MCF 10A (cell line): ENCODE measurements around the gene CLEC2L. TPM values are rescaled to one million over a fixed set of nuclear protein-coding genes. Genes with fewer than 3 reads are reported as not detected.
A peak's percentile ranks its signal among the peaks of the same experiment; 100 is the strongest.

Source experiments
- BruUV-seq: library from RNA; stranded (reverse); fragments of 400-500 nt; replicated peaks from 2 replicates; lab custom pipeline; 2021; lab: Mats Ljungman, UMichigan
- CTCF ChIA-PET: fragments of 300-600 bp; sonication (Branson Sonifier 250); formaldehyde crosslinking; extraction: SDS; loops from one replicate; lab custom pipeline; 2021; ENCODE audit warnings: antibody characterized with exemption, inconsistent platforms; lab: Yijun Ruan, JAX
- POLR2A ChIA-PET: fragments of 300-600, 350-650 bp; sonication (Branson Sonifier 250); formaldehyde crosslinking; extraction: SDS; loops from one replicate; lab custom pipeline; 2020; ENCODE audit warnings: antibody characterized with exemption, inconsistent platforms; lab: Yijun Ruan, JAX
- DNase-seq: peaks from one replicate; pipeline ENCODE4 v3.0.0-alpha.2; 2018; ENCODE audit not compliant: unreplicated experiment
- H3K27ac Mint-ChIP-seq: one replicate; pipeline ENCODE4 v1.8.0; 2022; ENCODE audit warnings: mild to moderate bottlenecking, low read depth, mixed read lengths; ENCODE audit not compliant: unreplicated experiment
- H3K27me3 Mint-ChIP-seq: one replicate; pipeline ENCODE4 v1.8.0; 2022; ENCODE audit warnings: mixed read lengths; ENCODE audit not compliant: insufficient read depth, unreplicated experiment
- H3K36me3 Mint-ChIP-seq: one replicate; pipeline ENCODE4 v1.8.0; 2022; ENCODE audit warnings: mild to moderate bottlenecking, moderate library complexity, mixed read lengths; ENCODE audit not compliant: insufficient read depth, unreplicated experiment
- H3K4me1 Mint-ChIP-seq: one replicate; pipeline ENCODE4 v1.8.0; 2022; ENCODE audit warnings: mixed read lengths; ENCODE audit not compliant: insufficient read depth, unreplicated experiment
- H3K4me3 Mint-ChIP-seq: one replicate; pipeline ENCODE4 v1.8.0; 2022; ENCODE audit warnings: mild to moderate bottlenecking, moderate library complexity, mixed read lengths; ENCODE audit not compliant: unreplicated experiment
- H3K9me3 Mint-ChIP-seq: one replicate; pipeline ENCODE4 v1.8.0; 2022; ENCODE audit warnings: mixed read lengths; ENCODE audit not compliant: unreplicated experiment
- intact Hi-C: fragments of 100-400 bp; cut with micrococcal nuclease; formaldehyde crosslinking; loops from 2 replicates; pipeline ENCODE4 v1.14.1; 2022
- total RNA-seq: library from RNA; stranded (reverse); gene quantifications from 2 replicates; pipeline ENCODE4 v1.2.3, GENCODE V29; 2022
- TF ChIP-seq, protein P1 (sequence below): fragments of 200-600 bp; IDR thresholded peaks from one replicate; pipeline ENCODE4 v1.8.0; 2022; ENCODE audit warnings: antibody characterized with exemption, mild to moderate bottlenecking; ENCODE audit not compliant: unreplicated experiment

Gene CLEC2L
- total RNA-seq, 1 experiment from 2014 or later = not detected

GRCh38 chr7:139559364-139560105 is 36.0 kb downstream of the CLEC2L start:
- CTCF ChIA-PET = interaction anchor here (0.7 to 1.0 kb wide), 2 partner anchors 10 to 59 kb away, joined by 3 read pairs; no protein-coding TSS in a partner anchor
- BruUV-seq = no TSS peak

DNA sequence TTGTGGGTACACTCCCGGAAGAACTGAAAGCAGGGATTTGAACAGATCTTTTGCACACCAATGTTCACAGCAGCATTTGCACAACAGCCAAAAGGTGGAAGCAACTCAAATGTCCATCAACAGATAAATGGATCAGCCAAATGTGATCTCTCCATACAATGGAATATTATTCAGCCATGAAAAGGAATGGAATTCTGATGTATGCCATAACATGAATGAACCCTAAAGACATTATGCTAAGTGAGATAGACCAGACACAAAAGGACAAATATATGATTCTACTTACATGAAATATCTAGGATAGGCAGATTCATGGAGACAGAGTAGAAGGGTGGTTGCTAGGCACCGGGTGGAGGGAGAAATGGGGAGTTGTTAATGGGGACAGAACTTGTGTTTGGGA is 36.7 kb downstream of the CLEC2L start:
- no peak for DNase-seq
- ChIA-PET POLR2A (no interaction called here), CTCF (no interaction called here)
- Mint-ChIP-seq H3K27me3 (no peaks in the 10 kb centered on the region), H3K27ac (no peak overlapping the region), H3K4me3 (no peak overlapping the region), H3K9me3 (no peaks in the 10 kb centered on the region), H3K36me3 (peaks cover 19% of the 10 kb centered on the region), H3K4me1 (no peaks in the 10 kb centered on the region)
- TF ChIP-seq, protein P1, sequence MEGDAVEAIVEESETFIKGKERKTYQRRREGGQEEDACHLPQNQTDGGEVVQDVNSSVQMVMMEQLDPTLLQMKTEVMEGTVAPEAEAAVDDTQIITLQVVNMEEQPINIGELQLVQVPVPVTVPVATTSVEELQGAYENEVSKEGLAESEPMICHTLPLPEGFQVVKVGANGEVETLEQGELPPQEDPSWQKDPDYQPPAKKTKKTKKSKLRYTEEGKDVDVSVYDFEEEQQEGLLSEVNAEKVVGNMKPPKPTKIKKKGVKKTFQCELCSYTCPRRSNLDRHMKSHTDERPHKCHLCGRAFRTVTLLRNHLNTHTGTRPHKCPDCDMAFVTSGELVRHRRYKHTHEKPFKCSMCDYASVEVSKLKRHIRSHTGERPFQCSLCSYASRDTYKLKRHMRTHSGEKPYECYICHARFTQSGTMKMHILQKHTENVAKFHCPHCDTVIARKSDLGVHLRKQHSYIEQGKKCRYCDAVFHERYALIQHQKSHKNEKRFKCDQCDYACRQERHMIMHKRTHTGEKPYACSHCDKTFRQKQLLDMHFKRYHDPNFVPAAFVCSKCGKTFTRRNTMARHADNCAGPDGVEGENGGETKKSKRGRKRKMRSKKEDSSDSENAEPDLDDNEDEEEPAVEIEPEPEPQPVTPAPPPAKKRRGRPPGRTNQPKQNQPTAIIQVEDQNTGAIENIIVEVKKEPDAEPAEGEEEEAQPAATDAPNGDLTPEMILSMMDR = no peak
- intact Hi-C loops = no loop called here
- BruUV-seq = no TSS peak

More at GRCh38 chr7:139559364-139560105, 36.0 kb downstream of the CLEC2L start:
- TF ChIP-seq, protein P1 = no peak
- Mint-ChIP-seq H3K36me3 (peaks cover 13% of the 10 kb centered on the region), H3K27me3 (no peaks in the 10 kb centered on the region), H3K27ac (no peak overlapping the region), H3K4me3 (no peak overlapping the region), H3K4me1 (no peaks in the 10 kb centered on the region), H3K9me3 (no peaks in the 10 kb centered on the region)
- DNase-seq = no peak
- intact Hi-C loops = no loop called here
- POLR2A ChIA-PET = interaction anchor here (0.6 kb wide), 1 partner anchor 200 kb away, joined by 3 read pairs; no protein-coding TSS in a partner anchor

DNA sequence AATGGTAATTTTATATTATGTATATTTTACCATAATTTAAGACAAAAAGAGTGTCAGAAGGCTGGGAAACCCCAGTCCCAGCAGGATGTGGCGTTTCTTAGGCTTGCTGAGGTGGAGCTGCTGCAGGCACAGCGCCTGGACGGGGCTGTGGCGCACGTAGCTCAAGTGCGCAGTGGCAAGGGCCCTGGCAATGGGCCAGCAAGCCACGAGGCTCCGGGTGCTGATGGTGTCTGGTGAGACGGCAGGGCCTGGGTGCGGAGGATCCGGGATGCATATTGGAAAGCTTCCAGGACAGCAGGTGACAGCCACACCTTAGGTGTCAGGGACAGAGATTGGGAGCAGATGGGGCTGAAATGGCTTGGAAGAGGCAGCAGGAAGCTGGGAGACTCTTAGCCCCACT is 37.2 kb downstream of the CLEC2L start:
- CTCF ChIA-PET = no interaction called here

DNA sequence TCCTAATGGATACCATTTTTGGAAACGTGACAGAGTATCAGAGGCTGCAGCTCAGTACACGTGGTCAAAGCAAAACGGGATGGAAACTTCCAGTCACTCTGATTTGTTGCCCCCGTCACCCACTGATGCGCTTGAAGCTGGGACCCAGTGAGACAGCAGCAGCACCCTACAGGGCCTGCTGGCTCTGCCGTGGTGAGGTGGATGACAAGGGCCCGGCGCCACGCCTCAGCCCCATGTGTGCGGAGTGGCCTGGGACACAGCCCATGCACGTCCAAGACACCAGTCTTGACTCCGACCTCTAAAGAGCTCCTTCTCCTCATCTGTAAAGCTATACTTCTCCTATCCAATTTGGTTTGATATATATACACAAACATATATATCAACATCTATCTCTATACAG is 39.0 kb downstream of the CLEC2L start:
- H3K9me3 Mint-ChIP-seq = no peaks in the 10 kb centered on the region
- DNase-seq = no peak
- ChIA-PET CTCF (interaction anchor here (0.5 to 1.4 kb wide), 2 partner anchors 40 to 125 kb away, joined by 4 to 5 read pairs; no protein-coding TSS in a partner anchor), POLR2A (no interaction called here)
- no peaks in the 10 kb centered on the region for H3K27me3 Mint-ChIP-seq
- intact Hi-C loops = no loop called here
- BruUV-seq = no TSS peak
- no peaks in the 10 kb centered on the region for H3K4me1 Mint-ChIP-seq
- no peak overlapping the region for H3K4me3 Mint-ChIP-seq
- TF ChIP-seq, protein P1 = no peak
- peak overlapping the region; percentile 75 for H3K27ac Mint-ChIP-seq
- H3K36me3 Mint-ChIP-seq = peaks cover 35% of the 10 kb centered on the region

More for the DNA sequence above, 37.2 kb downstream of the CLEC2L start:
- TF ChIP-seq, protein P1 = no peak
- Mint-ChIP-seq H3K36me3 (peaks cover 19% of the 10 kb centered on the region), H3K4me1 (no peaks in the 10 kb centered on the region), H3K27me3 (no peaks in the 10 kb centered on the region), H3K27ac (no peak overlapping the region), H3K4me3 (no peak overlapping the region), H3K9me3 (no peaks in the 10 kb centered on the region)
- DNase-seq = no peak
- POLR2A ChIA-PET = no interaction called here
- intact Hi-C loops = no loop called here
- BruUV-seq = no TSS peak
